ENCODE data around the gene DENND1A. TPM values are rescaled to one million over a fixed set of nuclear protein-coding genes. Genes with fewer than 3 reads are reported as not detected.

The DENND1A gene
- total and polyA plus RNA-seq, 12 donors: 7.3 to 36.7 (median 19.6) TPM

DNA sequence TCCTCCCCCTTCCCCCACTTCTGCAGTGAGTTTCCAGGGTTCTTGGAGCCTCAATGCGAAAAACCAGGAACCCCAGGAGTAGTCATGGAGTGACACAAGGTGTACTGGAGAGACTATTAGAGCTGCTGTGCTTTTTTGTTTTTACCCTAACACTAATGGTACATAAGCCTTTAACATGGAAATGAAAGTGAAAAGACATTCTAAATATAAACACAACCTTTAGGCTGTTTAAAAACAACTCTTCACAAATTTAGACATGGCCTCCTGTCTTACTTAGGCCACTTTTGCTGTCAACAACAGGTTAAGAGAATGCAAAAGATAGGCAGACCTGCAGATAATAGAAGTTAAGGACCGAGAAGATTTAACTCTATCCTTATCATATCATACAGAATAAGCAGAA, 232.2 kb downstream of the DENND1A start:
- intact Hi-C loops (cut with DNase I): no loop called here
- TF ChIP-seq POLR2A (IDR thresholded peaks at IDR 0.05): no peak
- TF ChIP-seq, protein P1, sequence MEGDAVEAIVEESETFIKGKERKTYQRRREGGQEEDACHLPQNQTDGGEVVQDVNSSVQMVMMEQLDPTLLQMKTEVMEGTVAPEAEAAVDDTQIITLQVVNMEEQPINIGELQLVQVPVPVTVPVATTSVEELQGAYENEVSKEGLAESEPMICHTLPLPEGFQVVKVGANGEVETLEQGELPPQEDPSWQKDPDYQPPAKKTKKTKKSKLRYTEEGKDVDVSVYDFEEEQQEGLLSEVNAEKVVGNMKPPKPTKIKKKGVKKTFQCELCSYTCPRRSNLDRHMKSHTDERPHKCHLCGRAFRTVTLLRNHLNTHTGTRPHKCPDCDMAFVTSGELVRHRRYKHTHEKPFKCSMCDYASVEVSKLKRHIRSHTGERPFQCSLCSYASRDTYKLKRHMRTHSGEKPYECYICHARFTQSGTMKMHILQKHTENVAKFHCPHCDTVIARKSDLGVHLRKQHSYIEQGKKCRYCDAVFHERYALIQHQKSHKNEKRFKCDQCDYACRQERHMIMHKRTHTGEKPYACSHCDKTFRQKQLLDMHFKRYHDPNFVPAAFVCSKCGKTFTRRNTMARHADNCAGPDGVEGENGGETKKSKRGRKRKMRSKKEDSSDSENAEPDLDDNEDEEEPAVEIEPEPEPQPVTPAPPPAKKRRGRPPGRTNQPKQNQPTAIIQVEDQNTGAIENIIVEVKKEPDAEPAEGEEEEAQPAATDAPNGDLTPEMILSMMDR (IDR thresholded peaks at IDR 0.05): no peak
- no peak for DNase-seq
- no peaks in the 10 kb centered on the region for H3K36me3 ChIP-seq (replicated peaks in 1 of 2)
- peaks cover 0 to 8% (median 0%) of the 10 kb centered on the region in 3 donors for H3K9me3 ChIP-seq (replicated peaks in 1 of 3)
- H3K4me3 ChIP-seq: no peak overlapping the region
- no peaks in the 10 kb centered on the region for H3K4me1 ChIP-seq (replicated peaks in 1 of 2)
- no peaks in the 10 kb centered on the region for H3K27me3 ChIP-seq
- WGBS, 4 donors: 86 to 89% (median 87%) methylated on average over 2 of the region's 2 CpGs
- no peak overlapping the region for H3K27ac ChIP-seq

- WGBS, 4 donors: 79 to 93% (median 83%) methylated on average over 4 of the region's 4 CpGs
- intact Hi-C loops (cut with DNase I): no loop called here
- no peak overlapping the region for H3K27ac ChIP-seq
Measured at GRCh38 chr9:123696476-123696875, 233.4 kb downstream of the DENND1A start.

DNA sequence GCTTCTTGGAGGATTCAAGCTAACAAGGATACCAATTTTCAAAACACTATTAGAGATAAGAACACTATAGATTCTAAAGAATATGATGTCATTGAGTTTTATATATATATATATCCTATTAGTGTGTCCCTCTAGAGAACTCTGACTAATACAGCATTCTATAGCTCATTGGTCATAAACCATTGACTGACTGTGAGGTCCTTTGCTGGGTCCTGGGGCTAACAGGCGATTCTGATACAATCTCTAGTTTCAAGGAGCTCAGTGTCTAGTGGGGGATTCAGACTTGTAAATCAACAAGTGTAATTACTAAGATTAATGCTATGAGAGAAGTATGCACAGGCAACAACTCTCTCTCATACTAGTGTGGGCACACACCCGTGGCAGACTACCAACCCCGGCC, 234.5 kb downstream of the DENND1A start:
- H3K4me1 ChIP-seq (replicated peaks in 1 of 2): no peaks in the 10 kb centered on the region
- H3K27ac ChIP-seq: no peak overlapping the region
- no peak overlapping the region for H3K4me3 ChIP-seq
- intact Hi-C loops (cut with DNase I): no loop called here
- 92 to 97% (median 95%) methylated on average over 3 of the region's 3 CpGs for WGBS, 4 donors
- no peak for DNase-seq
- no peaks in the 10 kb centered on the region for H3K27me3 ChIP-seq
- no peaks in the 10 kb centered on the region for H3K9me3 ChIP-seq (replicated peaks in 1 of 3)
- H3K36me3 ChIP-seq (replicated peaks in 1 of 2): no peaks in the 10 kb centered on the region
- TF ChIP-seq POLR2A (IDR thresholded peaks at IDR 0.05): no peak
- TF ChIP-seq, protein P1 (IDR thresholded peaks at IDR 0.05): no peak

More at GRCh38 chr9:123696476-123696875, 233.4 kb downstream of the DENND1A start:
- H3K36me3 ChIP-seq (replicated peaks in 1 of 2): no peaks in the 10 kb centered on the region
- H3K9me3 ChIP-seq (replicated peaks in 1 of 3): no peaks in the 10 kb centered on the region
- DNase-seq: no peak
- no peaks in the 10 kb centered on the region for H3K27me3 ChIP-seq
- TF ChIP-seq POLR2A (IDR thresholded peaks at IDR 0.05): no peak
- TF ChIP-seq, protein P1 (IDR thresholded peaks at IDR 0.05): no peak
- no peak overlapping the region for H3K4me3 ChIP-seq
- no peaks in the 10 kb centered on the region for H3K4me1 ChIP-seq (replicated peaks in 1 of 2)

DNA sequence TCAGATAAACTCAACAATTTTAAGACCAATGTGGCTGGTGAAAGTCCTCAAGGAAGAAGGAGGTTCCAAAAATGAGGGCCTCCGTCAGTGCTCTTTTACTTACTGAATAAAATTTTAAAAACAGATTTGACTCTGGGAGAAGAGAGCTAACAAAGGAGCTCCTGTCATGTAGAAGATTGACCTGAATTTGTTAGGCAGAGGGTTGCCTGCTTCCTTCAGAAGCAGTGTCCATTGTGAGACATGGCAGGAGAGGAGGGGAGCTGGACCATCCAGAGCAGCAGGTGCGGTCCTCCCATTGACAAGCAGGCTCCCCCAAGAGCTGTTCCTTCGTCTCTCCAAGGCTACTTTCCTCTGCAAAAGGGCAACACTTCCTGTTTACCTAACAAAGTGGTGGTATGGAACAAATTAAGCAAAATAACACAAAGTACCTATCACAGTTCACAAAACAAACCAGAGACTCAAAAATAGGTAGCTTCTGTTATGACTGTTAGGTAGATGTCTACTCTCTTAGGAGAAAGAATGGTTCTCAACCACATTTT, 238.1 kb downstream of the DENND1A start:
- Histone ChIP-seq H3K36me3 (replicated peaks in 1 of 2) (no peaks in the 10 kb centered on the region), H3K27ac (no peak overlapping the region), H3K27me3 (no peaks in the 10 kb centered on the region), H3K9me3 (replicated peaks in 1 of 3) (no peaks in the 10 kb centered on the region), H3K4me3 (no peak overlapping the region), H3K4me1 (replicated peaks in 1 of 2) (peaks cover 3 to 5% of the 10 kb centered on the region in 2 donors)
- DNase-seq: no peak
- intact Hi-C loops (cut with DNase I): no loop called here
- 93 to 96% (median 95%) methylated on average over 3 of the region's 3 CpGs for WGBS, 4 donors
- TF ChIP-seq, protein P1 (IDR thresholded peaks at IDR 0.05): no peak
- TF ChIP-seq POLR2A (IDR thresholded peaks at IDR 0.05): no peak

Data from adrenal gland (tissue), 12 donors.